Activated CD4-positive, alpha-beta memory T cell treated with anti-CD3 and anti-CD28 coated beads for 36 hours (primary cell): ENCODE data around the gene MINAR1. TPM values are rescaled to one million over a fixed set of nuclear protein-coding genes. Genes with fewer than 3 reads are reported as not detected.
"Not testable (repeated sequence)": the region's sequence is repeated elsewhere in the genome, so short reads cannot be mapped to it uniquely, and the experiment has no call there.

ENCODE experiments used
- CTCF ChIA-PET: fragments of 350-600 bp; sonication (Branson Sonifier 250); formaldehyde crosslinking; loops from one replicate; lab custom pipeline; 2021; ENCODE audit warnings: antibody characterized with exemption, inconsistent platforms; lab: Charles Lee
- POLR2A ChIA-PET: fragments of 350-600 bp; sonication (Branson Sonifier 250); formaldehyde crosslinking; loops from one replicate; lab custom pipeline; 2021; ENCODE audit warnings: antibody characterized with exemption; lab: Charles Lee
- DNase-seq: peaks from one replicate; pipeline ENCODE4 v3.0.0-alpha.2; 2020
- H3K27ac Mint-ChIP-seq: one replicate; pipeline ENCODE4 v1.8.0; 2021; ENCODE audit warnings: mixed read lengths
- H3K27me3 Mint-ChIP-seq: one replicate; pipeline ENCODE4 v1.8.0; 2021; ENCODE audit warnings: mixed read lengths
- H3K36me3 Mint-ChIP-seq: one replicate; pipeline ENCODE4 v1.8.0; 2021; ENCODE audit warnings: mixed read lengths
- H3K4me1 Mint-ChIP-seq: one replicate; pipeline ENCODE4 v1.8.0; 2021; ENCODE audit warnings: low read depth, mixed read lengths
- H3K4me3 Mint-ChIP-seq: one replicate; pipeline ENCODE4 v1.8.0; 2021; ENCODE audit warnings: mild to moderate bottlenecking, mixed read lengths
- H3K9me3 Mint-ChIP-seq: one replicate; pipeline ENCODE4 v1.8.0; 2021; ENCODE audit warnings: mixed read lengths
- intact Hi-C: fragments of 100-400 bp; cut with micrococcal nuclease; formaldehyde crosslinking; loops from one replicate; pipeline ENCODE4 v1.15.1; 2023
- total RNA-seq, 2 experiments: library from RNA; stranded (reverse); gene quantifications; one replicate each; pipeline ENCODE4 v1.2.3, GENCODE V29; 2021

Gene MINAR1
- total RNA-seq, 2 experiments from 2014 or later: 0.29 to 0.31 TPM

DNA sequence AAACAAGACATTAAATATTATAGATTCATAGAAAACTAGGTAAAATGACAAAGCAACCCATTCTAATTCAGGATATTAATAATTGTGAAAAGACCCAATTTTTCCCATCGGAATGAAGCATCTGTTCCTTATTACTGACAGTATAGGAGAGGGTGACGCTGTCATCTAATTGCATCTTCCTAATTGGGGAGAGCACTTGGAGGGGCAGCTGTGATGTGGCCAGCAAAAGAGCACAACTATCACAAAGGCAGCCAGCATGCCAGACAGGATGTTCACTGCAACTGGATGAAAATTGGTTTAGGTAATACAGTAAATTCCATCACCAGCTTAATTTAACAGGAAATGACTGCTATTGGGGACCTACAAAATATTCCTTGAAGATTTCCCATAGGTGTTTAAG, 21.9 kb upstream of the MINAR1 start:
- Mint-ChIP-seq H3K27me3 (no peaks in the 10 kb centered on the region), H3K4me3 (no peak overlapping the region), H3K9me3 (no peaks in the 10 kb centered on the region), H3K4me1 (no peaks in the 10 kb centered on the region), H3K36me3 (peaks cover 12% of the 10 kb centered on the region), H3K27ac (no peak overlapping the region)
- POLR2A ChIA-PET: no interaction called here
- intact Hi-C loops: no loop called here
- DNase-seq: no peak
- CTCF ChIA-PET: no interaction called here

DNA sequence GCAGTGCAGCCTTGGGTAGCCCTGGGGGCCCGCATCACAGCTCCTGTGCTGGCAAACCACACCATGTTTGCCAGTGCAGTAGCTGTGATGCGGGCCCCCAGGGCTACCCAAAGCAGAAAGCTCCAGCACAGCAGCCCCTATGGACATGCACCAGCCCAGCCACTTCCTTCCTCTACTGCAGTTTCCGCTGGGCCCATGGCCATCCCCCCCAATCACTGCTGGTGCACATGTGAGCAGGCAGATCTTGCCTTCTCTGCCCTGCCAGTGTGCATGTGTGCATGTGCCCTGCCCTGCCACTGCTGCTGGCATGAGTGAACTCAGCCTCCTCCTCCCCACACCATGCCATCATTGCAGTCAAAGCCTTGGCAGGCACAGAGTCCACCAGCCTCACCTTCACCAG, 20.1 kb upstream of the MINAR1 start:
- CTCF ChIA-PET: no interaction called here
- H3K9me3 Mint-ChIP-seq: no peaks in the 10 kb centered on the region
- H3K4me1 Mint-ChIP-seq: no peaks in the 10 kb centered on the region
- POLR2A ChIA-PET: no interaction called here
- intact Hi-C loops: no loop called here
- H3K4me3 Mint-ChIP-seq: no peak overlapping the region
- H3K36me3 Mint-ChIP-seq: peaks cover 12% of the 10 kb centered on the region
- H3K27ac Mint-ChIP-seq: no peak overlapping the region
- DNase-seq: no peak
- H3K27me3 Mint-ChIP-seq: no peaks in the 10 kb centered on the region

DNA sequence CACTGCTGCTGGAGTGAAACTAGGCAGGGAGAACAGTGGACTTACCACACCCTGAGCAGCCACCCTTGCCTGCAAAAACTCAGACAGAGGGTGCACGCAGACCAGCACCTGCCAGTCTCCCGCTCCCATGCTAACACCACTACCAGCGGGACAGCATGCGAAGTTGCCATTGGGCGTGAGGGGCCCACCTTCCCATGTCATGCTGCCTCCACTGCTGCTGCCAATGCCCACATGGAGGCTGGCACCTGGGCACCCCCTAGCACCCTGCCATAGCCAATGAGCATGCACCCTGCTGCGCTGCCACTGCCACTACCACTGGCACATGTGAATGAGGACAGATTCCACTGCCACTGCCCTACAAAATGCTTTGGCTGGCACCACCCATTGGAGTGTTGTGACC, 19.7 kb upstream of the MINAR1 start:
- DNase-seq: no peak
- no peak overlapping the region for H3K27ac Mint-ChIP-seq
- POLR2A ChIA-PET: no interaction called here
- H3K4me3 Mint-ChIP-seq: no peak overlapping the region
- no peaks in the 10 kb centered on the region for H3K4me1 Mint-ChIP-seq
- no peaks in the 10 kb centered on the region for H3K9me3 Mint-ChIP-seq
- H3K27me3 Mint-ChIP-seq: no peaks in the 10 kb centered on the region
- intact Hi-C loops: no loop called here
- peaks cover 12% of the 10 kb centered on the region for H3K36me3 Mint-ChIP-seq
- CTCF ChIA-PET: no interaction called here

DNA sequence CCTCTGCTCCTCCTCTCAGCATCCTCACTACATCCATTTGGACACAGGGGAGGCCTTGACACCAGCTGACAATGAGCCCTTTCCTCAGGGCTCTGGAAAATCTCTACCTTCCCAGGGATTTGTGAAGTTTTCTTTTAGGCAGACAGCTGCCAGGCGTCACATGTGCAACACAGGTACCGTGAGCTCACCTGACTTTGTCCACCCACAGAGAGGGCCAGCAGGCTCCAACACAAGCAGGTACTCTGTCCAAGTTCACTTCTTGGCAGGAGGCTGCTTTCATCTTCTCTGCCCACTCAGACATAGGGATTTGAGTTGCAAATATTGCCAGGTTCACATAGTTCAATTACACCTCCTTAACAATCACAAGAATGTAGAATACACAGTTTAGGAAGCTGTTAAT, 15.3 kb upstream of the MINAR1 start:
- Mint-ChIP-seq H3K4me1 (no peaks in the 10 kb centered on the region), H3K4me3 (no peak overlapping the region)
- POLR2A ChIA-PET: no interaction called here

DNA sequence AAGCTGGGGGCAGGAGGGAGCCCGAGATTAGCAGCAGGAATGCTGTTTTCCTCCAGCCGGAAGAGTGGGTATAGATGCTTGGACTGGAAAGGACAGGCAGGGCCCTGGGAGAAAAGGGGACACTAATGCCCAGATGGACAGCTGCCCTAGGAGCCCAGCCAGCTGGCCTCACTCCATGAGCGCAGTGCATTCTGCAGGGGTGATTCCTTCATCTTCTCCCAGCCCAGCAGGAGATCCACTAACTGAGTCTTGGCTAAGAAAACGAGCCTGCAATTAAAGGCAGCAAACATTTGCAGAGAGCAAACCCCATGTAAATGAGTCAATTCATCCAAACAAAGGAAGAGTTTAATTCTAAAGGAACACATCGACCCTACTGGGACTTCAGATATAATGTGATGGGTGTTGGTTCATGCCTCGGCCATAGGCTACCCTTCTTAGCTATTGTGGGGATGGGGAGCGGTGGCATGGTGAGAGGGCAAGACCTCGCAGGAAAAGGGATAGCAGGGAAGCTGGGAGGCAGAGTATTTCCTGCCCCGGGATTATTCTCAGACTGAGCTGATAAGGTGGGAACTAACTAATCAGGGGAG, 13.3 kb upstream of the MINAR1 start:
- Mint-ChIP-seq H3K4me3 (no peak overlapping the region), H3K9me3 (no peaks in the 10 kb centered on the region), H3K27me3 (no peaks in the 10 kb centered on the region), H3K27ac (no peak overlapping the region), H3K4me1 (no peaks in the 10 kb centered on the region), H3K36me3 (no peaks in the 10 kb centered on the region)
- intact Hi-C loops: no loop called here
- DNase-seq: no peak
- POLR2A ChIA-PET: no interaction called here
- CTCF ChIA-PET: no interaction called here

More for the DNA sequence above, 15.3 kb upstream of the MINAR1 start:
- H3K27me3 Mint-ChIP-seq: no peaks in the 10 kb centered on the region
- H3K9me3 Mint-ChIP-seq: no peaks in the 10 kb centered on the region
- CTCF ChIA-PET: no interaction called here
- intact Hi-C loops: no loop called here
- DNase-seq: no peak
- peaks cover 11% of the 10 kb centered on the region for H3K36me3 Mint-ChIP-seq
- H3K27ac Mint-ChIP-seq: no peak overlapping the region

DNA sequence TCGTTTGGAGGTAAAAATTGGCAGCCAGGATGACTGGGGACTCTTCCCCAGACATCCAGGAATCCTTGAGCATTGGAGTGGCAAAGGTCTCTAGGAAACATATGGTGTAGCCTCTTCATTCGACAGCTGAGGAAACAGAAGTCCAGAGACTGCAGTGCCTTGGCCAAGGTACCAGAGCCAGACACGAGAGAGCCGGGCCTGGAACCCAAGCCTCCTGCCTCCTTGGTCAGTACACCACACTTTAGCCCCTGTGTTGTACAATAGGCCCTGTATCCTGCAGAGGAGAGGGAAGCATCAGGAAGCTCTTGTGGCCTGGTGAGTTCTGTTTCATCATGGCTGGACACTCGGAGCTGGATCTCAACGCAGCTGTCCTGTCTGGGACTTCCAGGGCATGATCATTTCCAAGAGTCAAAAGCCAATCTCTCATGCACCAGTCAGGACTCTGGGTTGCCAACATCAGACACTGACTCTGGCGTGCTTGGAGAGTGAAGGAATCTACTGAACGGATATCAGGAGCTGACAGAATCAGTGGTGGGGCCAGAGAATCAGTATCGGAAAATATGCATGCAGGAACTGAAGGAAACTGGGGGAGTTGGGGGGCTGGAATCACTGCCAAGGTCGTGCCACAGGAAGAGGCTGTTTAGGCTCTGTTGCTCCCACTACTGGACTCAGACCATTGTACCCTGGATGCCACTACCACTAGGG, 6.4 kb upstream of the MINAR1 start:
- CTCF ChIA-PET: no interaction called here
- Mint-ChIP-seq H3K36me3 (peaks cover 3% of the 10 kb centered on the region), H3K4me3 (no peak overlapping the region), H3K9me3 (no peaks in the 10 kb centered on the region), H3K27ac (no peak overlapping the region), H3K27me3 (peaks cover 21% of the 10 kb centered on the region), H3K4me1 (peaks cover 2% of the 10 kb centered on the region)
- POLR2A ChIA-PET: no interaction called here
- DNase-seq: no peak
- intact Hi-C loops: no loop called here

DNA sequence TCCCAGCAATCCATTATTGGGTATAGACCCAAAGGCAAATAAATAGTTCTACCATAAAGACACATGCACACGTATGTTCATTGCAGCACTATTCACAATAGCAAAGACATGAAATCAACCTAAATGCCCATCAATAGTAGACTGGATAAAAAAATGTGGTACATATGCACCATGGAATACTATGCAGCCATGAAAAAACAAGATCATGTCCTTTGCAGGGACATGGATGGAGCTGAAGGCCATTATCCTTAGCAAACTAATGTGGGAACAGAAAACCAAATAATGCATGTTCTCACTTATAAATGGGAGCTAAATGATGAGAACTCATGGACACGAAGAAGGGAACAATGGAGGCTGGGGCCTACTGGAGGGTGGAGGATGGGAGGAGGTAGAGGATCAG, 5.2 kb upstream of the MINAR1 start:
- H3K27me3 Mint-ChIP-seq: peaks cover 27% of the 10 kb centered on the region
- CTCF ChIA-PET, H3K4me3 Mint-ChIP-seq, H3K27ac Mint-ChIP-seq, DNase-seq, H3K4me1 Mint-ChIP-seq, H3K9me3 Mint-ChIP-seq, H3K36me3 Mint-ChIP-seq, intact Hi-C loops, POLR2A ChIA-PET: not testable (repeated sequence)

DNA sequence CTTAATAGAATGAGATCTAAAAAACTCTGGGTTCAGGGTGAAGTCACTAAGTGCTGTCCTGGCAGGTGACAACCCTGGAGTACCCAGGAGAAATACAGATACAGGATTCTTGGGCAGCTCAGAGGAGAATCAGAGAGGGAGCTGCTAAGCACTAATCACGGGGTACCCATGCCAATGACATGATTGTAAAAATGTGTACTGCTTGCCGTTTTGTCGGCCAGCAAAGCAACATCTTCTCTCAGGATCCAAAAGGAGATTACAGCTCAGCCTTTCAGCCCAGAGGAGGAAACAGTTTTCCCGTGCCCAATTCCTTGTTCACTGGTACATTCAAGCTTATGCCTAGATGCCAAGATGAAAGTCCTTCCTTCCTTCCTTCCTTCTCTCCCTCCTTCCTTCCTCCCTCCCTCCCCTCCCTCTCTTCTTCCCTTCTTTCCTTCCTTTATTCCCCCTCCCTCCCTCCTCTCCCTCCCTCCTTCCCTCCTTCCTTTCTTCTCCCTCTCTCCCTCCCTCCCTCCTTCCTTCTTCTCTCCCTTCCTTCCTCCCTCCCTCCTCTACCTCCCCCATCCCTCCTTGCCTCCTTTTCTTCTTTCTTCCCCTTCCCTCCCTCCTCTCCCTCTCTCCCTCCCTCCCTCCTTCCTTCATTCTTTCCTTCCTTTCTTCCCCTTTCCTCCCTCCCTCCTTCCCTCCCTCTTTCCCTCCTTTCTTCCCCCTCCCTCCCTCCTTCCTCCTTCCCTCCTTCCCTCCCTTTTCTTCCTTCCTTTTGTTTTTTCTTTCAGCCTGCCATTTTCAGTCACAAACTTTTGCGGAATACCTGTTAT, 4.1 kb upstream of the MINAR1 start:
- no peak for DNase-seq
- CTCF ChIA-PET: no interaction called here
- peaks cover 6% of the 10 kb centered on the region for H3K4me1 Mint-ChIP-seq

DNA sequence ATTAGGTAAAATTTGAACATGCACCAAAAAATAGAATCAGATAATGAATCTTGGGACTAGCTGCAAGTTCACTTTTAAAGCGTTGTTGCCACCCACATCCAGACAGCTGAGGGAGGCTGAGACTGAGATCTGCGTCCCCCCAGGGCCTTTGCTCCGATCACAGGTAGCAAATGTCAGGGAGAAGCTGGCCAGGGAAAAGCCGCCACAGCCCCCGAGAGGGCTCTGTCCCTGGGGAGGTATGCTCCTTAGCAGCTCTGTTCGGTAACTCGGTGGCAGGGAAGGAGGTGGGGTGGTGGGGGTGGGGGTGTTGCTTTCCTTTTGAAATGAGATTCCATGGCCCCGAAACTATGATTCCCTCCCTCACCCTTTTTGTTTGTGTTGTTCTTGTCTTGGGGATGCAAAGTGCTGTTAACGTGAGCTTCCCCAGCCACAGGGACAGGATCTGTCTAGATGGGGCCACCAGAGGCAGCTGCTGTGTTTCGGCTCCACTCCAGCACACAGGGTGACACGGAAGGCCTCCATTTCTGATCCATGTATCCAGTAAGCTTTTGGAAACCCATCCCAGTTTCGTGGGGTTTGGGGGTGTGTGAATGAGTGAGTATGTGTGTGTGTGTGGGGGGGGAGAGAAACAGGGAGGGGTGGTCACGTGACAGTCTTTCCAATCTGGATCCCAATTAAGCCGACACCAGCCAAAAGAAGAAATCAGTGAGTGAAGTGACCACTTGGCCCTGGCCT, 1.1 kb upstream of the MINAR1 start:
- DNase-seq: no peak
- ChIA-PET CTCF (interaction anchor here (0.6 to 2.1 kb wide), 3 partner anchors 50 to 473 kb away, joined by 3 to 5 read pairs (median 4); no protein-coding TSS in a partner anchor), POLR2A (no interaction called here)
- Mint-ChIP-seq H3K27me3 (peaks cover 49% of the 10 kb centered on the region), H3K9me3 (no peaks in the 10 kb centered on the region), H3K4me1 (peaks cover 6% of the 10 kb centered on the region), H3K27ac (no peak overlapping the region), H3K4me3 (no peak overlapping the region), H3K36me3 (no peaks in the 10 kb centered on the region)
- intact Hi-C loops: no loop called here

More for the DNA sequence above, 4.1 kb upstream of the MINAR1 start:
- POLR2A ChIA-PET: no interaction called here
- peaks cover 3% of the 10 kb centered on the region for H3K36me3 Mint-ChIP-seq
- intact Hi-C loops: no loop called here
- H3K9me3 Mint-ChIP-seq: no peaks in the 10 kb centered on the region
- peaks cover 33% of the 10 kb centered on the region for H3K27me3 Mint-ChIP-seq
- H3K4me3 Mint-ChIP-seq: no peak overlapping the region
- no peak overlapping the region for H3K27ac Mint-ChIP-seq

DNA sequence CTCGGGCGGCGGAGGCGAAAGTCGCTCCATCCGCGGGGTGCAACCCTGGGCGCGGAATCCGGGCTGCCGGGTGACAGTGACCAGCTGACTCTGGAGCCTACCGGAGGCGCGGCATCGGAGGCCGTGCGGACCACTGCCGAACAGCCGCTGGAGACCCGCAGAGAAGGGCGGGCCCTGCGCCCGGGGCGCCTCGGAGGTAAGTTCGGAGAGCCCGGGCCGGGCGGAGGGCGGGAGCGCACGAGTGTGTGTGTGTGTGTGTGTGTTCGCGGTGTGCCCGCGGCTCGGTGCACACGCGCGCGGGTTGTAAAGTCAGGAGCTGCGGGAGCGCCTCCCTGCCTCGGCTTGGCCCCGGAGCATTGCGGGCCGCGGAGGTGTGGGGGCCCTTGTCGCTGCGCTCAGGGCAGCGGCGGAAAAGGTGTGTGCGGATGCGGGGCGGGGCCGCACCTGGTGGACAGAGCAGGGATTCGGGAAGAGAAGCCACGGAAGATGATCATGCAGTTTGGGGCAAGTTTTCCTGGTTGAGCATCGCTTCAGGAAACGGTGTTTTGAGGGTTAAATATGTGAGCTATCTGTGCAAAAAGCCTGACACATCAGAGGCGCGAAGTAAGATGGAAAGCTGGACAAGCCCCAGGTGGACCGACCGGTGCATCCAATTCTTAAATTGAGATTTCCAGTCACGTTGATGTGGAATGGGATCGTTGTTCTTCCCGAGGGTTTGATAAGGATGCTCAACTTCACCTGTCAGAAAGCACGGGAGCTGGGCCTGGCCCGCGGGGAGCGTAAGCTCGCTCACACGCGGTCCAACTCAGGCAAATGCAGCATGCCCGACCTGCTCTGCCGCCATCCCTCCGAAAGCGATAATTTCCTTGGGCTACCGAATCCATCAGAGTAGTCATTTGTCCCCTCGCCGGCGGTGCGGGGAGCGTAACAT, 474 bp downstream of the MINAR1 start:
- Mint-ChIP-seq H3K4me1 (peaks cover 6% of the 10 kb centered on the region), H3K36me3 (no peaks in the 10 kb centered on the region), H3K4me3 (no peak overlapping the region), H3K27me3 (peaks cover 44% of the 10 kb centered on the region), H3K27ac (no peak overlapping the region), H3K9me3 (no peaks in the 10 kb centered on the region)
- intact Hi-C loops: no loop called here
- POLR2A ChIA-PET: interaction anchor here (0.6 kb wide), 1 partner anchor 576 kb away, joined by 5 read pairs; no protein-coding TSS in a partner anchor
- CTCF ChIA-PET: interaction anchor here (0.6 to 2.1 kb wide), 2 partner anchors 163 to 877 kb away, joined by 3 to 5 read pairs; no protein-coding TSS in a partner anchor
- no peak for DNase-seq

DNA sequence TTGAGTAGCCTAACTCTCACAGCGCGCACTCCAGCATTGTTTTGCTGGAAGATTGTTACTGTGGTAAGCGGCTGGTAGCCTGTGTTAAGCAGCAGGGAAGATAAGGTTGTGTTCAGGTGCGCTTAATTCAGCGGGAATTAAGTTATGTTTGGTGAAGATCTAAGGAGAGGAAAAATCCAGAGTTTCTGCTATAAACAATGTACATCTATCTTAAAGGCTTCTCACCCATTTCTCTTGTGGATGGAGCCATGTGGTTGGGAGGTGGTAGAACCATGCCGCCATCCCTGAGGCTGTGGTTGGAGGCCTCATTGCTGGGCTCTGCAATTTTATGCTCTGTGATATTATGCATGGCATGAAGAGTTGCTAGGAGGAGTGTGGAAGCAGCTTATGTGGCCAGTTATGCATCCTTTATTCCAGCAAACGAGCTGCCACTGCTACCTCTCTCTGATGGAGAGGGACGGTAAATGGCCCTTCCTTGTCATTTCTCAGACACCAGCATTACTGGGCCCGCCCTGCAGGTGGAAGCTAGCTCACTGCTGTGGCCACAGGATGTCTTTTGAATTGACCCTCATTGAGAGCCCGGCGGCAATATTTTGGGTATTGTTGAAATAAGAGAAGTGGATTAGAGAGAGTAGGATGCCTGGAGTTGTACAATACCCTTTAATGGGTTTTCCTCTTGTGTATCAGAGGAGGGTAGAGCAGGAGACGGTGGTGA, 1.3 kb downstream of the MINAR1 start:
- CTCF ChIA-PET: interaction anchor here (1.2 kb wide), 1 partner anchor 162 kb away, joined by 3 read pairs; no protein-coding TSS in a partner anchor
- Mint-ChIP-seq H3K27me3 (peaks cover 42% of the 10 kb centered on the region), H3K4me3 (no peak overlapping the region), H3K27ac (no peak overlapping the region), H3K36me3 (no peaks in the 10 kb centered on the region), H3K4me1 (peaks cover 6% of the 10 kb centered on the region), H3K9me3 (no peaks in the 10 kb centered on the region)
- POLR2A ChIA-PET: no interaction called here
- intact Hi-C loops: no loop called here
- DNase-seq: no peak
